KMS-11 (cell line): Measurements from ENCODE around the gene RRH.

Experiments used
- H2AFZ ChIP-seq: fragments of 200-600 bp; sonication (generic); 2 replicates; pipeline ENCODE4 v1.6.1; 2016; ENCODE audit warnings: antibody characterized with exemption, mixed run types, low read depth
- H3K27ac ChIP-seq: fragments of 200-600 bp; sonication (generic); 2 replicates; pipeline ENCODE4 v1.6.1; 2016; ENCODE audit warnings: mild to moderate bottlenecking, mixed run types
- H3K27me3 ChIP-seq: fragments of 200-600 bp; sonication (generic); 2 replicates; pipeline ENCODE4 v1.6.1; 2017; ENCODE audit warnings: mild to moderate bottlenecking, low read depth, mixed run types, moderate library complexity; ENCODE audit not compliant: insufficient read depth
- H3K36me3 ChIP-seq: fragments of 200-600 bp; sonication (generic); 2 replicates; pipeline ENCODE4 v1.6.1; 2017; ENCODE audit warnings: mild to moderate bottlenecking, mixed run types; ENCODE audit not compliant: insufficient read depth
- H3K4me1 ChIP-seq: fragments of 200-600 bp; sonication (generic); 2 replicates; pipeline ENCODE4 v1.6.1; 2016; ENCODE audit warnings: mild to moderate bottlenecking, low read depth, mixed run types; ENCODE audit not compliant: poor library complexity, severe bottlenecking
- H3K4me2 ChIP-seq: fragments of 200-600 bp; sonication (generic); 2 replicates; pipeline ENCODE4 v1.7.0; 2016; ENCODE audit warnings: mild to moderate bottlenecking, mixed run types
- H3K4me3 ChIP-seq: fragments of 200-600 bp; sonication (generic); IDR thresholded peaks from 2 replicates; pipeline ENCODE4 v1.6.1; 2017; ENCODE audit warnings: low read depth, low read length, mixed read lengths; ENCODE audit not compliant: insufficient read depth
- H3K79me2 ChIP-seq: fragments of 200-600 bp; sonication (generic); 2 replicates; pipeline ENCODE4 v1.6.1; 2016; ENCODE audit warnings: low read depth, mixed run types; ENCODE audit not compliant: insufficient read depth
- H3K9ac ChIP-seq: fragments of 200-600 bp; sonication (generic); 2 replicates; pipeline ENCODE4 v1.6.1; 2016; ENCODE audit warnings: mild to moderate bottlenecking, mixed run types
- H4K20me1 ChIP-seq: fragments of 200-600 bp; sonication (generic); 2 replicates; pipeline ENCODE4 v1.6.1; 2016; ENCODE audit warnings: mild to moderate bottlenecking, mixed run types; ENCODE audit not compliant: insufficient read depth
- TF ChIP-seq, protein P1 (sequence below): fragments of 200-600 bp; sonication (generic); conservative IDR thresholded peaks from 2 replicates; pipeline ENCODE4 v1.6.1; 2017; ENCODE audit warnings: low read depth, mild to moderate bottlenecking, antibody characterized with exemption, low read length, moderate library complexity, mixed read lengths

The RRH gene

DNA sequence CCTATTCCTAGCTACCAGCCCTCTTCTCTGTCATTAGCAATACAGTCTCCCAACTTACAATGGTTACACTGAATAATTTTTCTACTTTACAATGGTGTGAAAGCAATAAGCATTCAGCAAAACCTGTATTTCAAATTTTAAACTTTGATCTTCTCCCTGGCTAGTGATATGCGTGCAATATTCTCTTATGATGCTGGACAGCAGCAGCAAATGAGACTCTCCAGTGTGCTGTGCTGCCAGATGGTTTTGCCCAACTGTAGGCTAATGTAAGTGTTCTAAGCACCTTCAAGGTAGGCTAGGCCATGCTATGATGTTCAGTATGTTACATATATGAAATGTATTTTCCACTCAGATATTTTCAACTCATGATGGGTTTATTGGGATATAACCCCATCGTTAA lies 18.1 kb upstream of the RRH start:
- TF ChIP-seq, protein P1, sequence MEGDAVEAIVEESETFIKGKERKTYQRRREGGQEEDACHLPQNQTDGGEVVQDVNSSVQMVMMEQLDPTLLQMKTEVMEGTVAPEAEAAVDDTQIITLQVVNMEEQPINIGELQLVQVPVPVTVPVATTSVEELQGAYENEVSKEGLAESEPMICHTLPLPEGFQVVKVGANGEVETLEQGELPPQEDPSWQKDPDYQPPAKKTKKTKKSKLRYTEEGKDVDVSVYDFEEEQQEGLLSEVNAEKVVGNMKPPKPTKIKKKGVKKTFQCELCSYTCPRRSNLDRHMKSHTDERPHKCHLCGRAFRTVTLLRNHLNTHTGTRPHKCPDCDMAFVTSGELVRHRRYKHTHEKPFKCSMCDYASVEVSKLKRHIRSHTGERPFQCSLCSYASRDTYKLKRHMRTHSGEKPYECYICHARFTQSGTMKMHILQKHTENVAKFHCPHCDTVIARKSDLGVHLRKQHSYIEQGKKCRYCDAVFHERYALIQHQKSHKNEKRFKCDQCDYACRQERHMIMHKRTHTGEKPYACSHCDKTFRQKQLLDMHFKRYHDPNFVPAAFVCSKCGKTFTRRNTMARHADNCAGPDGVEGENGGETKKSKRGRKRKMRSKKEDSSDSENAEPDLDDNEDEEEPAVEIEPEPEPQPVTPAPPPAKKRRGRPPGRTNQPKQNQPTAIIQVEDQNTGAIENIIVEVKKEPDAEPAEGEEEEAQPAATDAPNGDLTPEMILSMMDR = no peak
- no peaks in the 10 kb centered on the region for H3K36me3 ChIP-seq

DNA sequence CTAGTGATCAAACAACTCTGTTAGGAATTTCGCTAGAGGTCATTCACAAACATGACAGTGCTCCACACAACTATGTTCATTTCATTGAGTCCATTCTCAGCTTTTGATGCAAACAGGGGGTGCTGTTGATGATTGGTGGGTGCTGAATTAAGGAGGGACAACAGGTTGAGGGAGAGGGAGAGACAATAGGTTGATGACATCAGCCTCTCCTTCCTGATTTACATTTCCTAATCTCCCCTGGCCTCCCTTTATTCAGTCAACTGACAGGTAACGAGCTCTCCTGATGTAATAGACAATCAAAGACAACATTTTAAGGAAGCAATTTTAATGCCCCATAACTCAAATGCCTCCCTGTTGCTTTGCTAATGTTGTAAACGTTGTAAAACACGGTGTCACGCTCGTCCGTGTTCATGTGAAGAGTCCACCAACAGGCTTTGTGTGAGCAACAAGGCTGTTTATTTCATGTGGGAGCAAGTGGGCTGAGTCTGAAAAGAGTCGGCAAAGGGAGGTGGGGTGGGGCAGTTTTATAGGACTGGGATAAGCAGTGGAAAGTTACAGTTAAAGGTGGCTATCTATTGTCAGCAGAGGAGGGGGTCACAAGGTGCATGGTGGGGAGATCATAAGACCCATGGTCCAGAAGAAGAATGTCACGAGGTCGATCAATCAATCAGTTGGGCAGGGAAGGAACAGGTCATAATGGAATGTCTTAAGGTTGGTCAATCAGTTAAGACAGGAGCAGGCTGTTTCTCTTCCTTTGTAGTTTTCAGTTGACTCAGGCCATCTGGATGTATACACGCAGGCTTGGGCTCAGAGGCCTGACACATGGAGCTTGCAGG lies 17.0 kb upstream of the RRH start:
- Histone ChIP-seq H3K27me3 (no peaks in the 10 kb centered on the region), H2AFZ (no peak overlapping the region), H3K36me3 (no peaks in the 10 kb centered on the region), H4K20me1 (no peaks in the 10 kb centered on the region), H3K4me3 (no peak overlapping the region), H3K79me2 (peaks cover 3% of the 10 kb centered on the region), H3K27ac (no peak overlapping the region), H3K4me1 (peaks cover 7% of the 10 kb centered on the region), H3K9ac (no peak overlapping the region), H3K4me2 (no peak overlapping the region)
- TF ChIP-seq, protein P1 = no peak

More for the DNA sequence above, 18.1 kb upstream of the RRH start:
- peaks cover 3% of the 10 kb centered on the region for H3K4me1 ChIP-seq
- no peak overlapping the region for H3K4me3 ChIP-seq
- H3K9ac ChIP-seq = no peak overlapping the region
- H3K4me2 ChIP-seq = no peak overlapping the region
- no peak overlapping the region for H2AFZ ChIP-seq
- no peak overlapping the region for H3K27ac ChIP-seq
- no peaks in the 10 kb centered on the region for H4K20me1 ChIP-seq
- no peaks in the 10 kb centered on the region for H3K27me3 ChIP-seq
- no peaks in the 10 kb centered on the region for H3K79me2 ChIP-seq

DNA sequence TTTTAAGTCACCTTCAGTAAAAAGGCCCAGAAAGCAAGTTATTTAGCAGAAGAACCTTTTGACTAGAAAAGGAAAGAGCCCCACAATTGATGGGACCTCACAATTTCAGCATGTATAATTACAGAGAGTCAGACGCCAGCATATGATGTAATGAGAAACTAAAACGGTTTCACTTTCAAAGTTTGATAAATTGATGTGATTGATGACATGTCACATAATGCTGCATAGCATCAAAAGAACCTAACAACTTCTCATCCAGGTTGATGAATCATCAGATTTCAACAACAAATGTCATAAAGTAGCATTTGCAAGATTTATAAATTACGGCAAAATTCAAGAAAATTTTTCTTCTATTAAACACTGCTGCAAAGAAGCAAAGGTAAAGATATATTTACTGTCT lies 16.1 kb upstream of the RRH start:
- H2AFZ ChIP-seq = no peak overlapping the region
- no peaks in the 10 kb centered on the region for H4K20me1 ChIP-seq
- no peaks in the 10 kb centered on the region for H3K36me3 ChIP-seq
- H3K79me2 ChIP-seq = peaks cover 13% of the 10 kb centered on the region
- no peak overlapping the region for H3K27ac ChIP-seq
- no peak overlapping the region for H3K4me3 ChIP-seq
- H3K9ac ChIP-seq = no peak overlapping the region
- no peaks in the 10 kb centered on the region for H3K27me3 ChIP-seq
- TF ChIP-seq, protein P1 = no peak
- peaks cover 11% of the 10 kb centered on the region for H3K4me1 ChIP-seq
- H3K4me2 ChIP-seq = no peak overlapping the region

DNA sequence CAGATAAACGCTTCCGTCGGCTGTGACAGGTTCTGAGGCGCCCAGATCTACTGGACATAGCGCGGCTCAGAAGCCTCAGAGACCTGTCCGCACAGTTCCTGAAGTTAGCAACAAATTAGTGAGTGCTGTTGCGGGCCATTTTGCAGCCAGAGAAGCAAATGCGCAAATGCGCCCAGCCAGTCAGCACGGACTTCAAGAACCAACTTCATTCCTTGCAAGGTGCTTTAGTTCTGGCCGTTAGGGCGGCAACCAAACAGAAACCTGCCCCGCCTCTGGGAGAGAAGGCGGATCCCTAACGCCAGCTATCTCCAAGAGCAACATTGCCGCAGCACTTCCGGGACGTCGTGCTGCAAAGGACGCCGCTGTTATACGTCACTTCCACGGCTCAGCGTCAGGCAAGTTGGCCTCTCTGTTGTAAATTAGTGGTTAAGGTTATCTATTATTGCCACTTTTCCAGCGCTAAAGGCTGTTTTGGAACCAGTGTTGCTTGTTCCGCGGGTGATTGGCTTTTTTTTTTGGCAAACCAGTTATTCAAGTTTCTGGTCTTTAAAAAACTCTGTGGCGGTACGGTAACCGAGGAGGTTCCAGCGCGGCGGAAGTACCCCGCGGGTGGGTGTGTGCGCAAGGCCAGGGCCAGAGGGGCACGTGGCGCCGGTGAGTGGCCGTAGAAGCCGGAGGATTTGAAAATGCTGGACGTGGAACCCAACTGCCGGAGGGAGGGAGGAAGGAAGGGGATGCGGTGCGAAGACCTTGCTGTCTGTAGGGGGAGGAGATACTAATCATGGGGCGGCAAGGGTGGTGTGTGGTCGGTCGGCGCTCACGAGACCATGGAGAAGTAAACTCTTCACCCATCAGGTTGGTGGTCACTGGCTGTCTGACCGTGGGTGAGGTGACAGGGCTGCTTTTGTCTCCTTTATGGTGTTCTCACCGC lies 12.4 kb upstream of the RRH start, which contains the start of gene GAR1:
Gene GAR1 (plus strand): TSS at position 612 of the 931 bp plus-strand sequence. CDS start 403 bp downstream, outside the sequence.
- TF ChIP-seq, protein P1 = no peak
- Histone ChIP-seq H3K27me3 (no peaks in the 10 kb centered on the region), H3K9ac (peak within 1 kb of the TSS; percentile 86), H2AFZ (peak within 1 kb of the TSS; percentile 87), H3K36me3 (peaks cover 12% of the 10 kb centered on the region; the same call in 1 of the 2 replicates), H3K27ac (peak within 1 kb of the TSS; percentile 60), H3K4me2 (peak within 1 kb of the TSS; percentile 99), H3K4me3 (peak within 1 kb of the TSS; percentile 79), H3K4me1 (peaks cover 23% of the 10 kb centered on the region), H4K20me1 (no peaks in the 10 kb centered on the region), H3K79me2 (peaks cover 28% of the 10 kb centered on the region)
